ENCODE results near the gene VSIG1.

DNA sequence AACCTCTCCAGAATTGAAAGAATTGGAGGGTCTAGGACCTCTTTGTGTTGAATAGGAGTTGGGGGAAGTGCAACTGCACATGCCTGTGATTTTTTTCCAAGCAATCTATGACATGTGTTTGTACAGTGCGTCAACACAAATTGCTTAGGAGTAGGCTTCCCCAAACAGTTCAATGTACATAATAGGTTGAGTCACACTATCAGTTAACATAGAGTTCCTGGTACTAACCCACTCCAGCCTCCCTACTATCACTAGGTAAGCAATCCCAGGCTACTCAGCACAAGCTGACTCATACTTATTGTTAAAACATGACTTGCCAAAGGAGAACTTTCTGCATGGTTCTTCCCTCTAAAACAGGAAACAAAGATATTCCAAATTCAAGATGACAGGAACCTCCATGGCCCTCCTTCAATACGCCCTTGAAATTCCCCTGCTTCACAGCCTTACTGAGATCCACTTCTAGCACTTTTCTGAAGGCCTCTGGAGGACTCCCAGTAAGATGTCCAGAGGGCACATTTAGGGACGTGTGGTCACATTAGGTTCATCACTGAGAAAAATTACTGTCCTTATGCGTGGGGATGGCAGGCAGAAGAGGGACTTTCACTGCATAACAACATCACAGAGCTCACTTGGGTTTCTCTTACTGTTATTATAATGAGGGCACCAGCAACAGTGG lies 8.4 kb upstream of the VSIG1 start:
- TF ChIP-seq CHD2 (IDR thresholded peaks at IDR 0.05; ENCODE audit: low read length, partially characterized antibody) (no peak), EP300 (IDR thresholded peaks at IDR 0.05; ENCODE audit: borderline replicate concordance in 1 of 2, low read depth in 1 of 2, low read length in 1 of 2) (no peak), YY1 (IDR thresholded peaks at IDR 0.05; ENCODE audit: low read depth) (no peak), POLR2AphosphoS5 (IDR thresholded peaks at IDR 0.05; ENCODE audit: low read depth, low read length) (no peak), JUND (IDR thresholded peaks at IDR 0.05) (no peak), NRF1 (IDR thresholded peaks at IDR 0.05; ENCODE audit: low read depth, low read length) (no peak), MAX (IDR thresholded peaks at IDR 0.05; ENCODE audit: low read depth) (no peak), MXI1 (IDR thresholded peaks at IDR 0.05; ENCODE audit: low read depth, low read length) (no peak), FOSL2 (IDR thresholded peaks at IDR 0.05; ENCODE audit: borderline replicate concordance, low read depth) (no peak), REST (IDR thresholded peaks at IDR 0.05; ENCODE audit: low read depth, low read length) (no peak)
- TF ChIP-seq, protein P1, sequence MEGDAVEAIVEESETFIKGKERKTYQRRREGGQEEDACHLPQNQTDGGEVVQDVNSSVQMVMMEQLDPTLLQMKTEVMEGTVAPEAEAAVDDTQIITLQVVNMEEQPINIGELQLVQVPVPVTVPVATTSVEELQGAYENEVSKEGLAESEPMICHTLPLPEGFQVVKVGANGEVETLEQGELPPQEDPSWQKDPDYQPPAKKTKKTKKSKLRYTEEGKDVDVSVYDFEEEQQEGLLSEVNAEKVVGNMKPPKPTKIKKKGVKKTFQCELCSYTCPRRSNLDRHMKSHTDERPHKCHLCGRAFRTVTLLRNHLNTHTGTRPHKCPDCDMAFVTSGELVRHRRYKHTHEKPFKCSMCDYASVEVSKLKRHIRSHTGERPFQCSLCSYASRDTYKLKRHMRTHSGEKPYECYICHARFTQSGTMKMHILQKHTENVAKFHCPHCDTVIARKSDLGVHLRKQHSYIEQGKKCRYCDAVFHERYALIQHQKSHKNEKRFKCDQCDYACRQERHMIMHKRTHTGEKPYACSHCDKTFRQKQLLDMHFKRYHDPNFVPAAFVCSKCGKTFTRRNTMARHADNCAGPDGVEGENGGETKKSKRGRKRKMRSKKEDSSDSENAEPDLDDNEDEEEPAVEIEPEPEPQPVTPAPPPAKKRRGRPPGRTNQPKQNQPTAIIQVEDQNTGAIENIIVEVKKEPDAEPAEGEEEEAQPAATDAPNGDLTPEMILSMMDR (IDR thresholded peaks at IDR 0.05) = no peak

Data from SK-N-SH (cell line).